GM12878 (cell line): ENCODE measurements around the gene NRG2. TPM values are rescaled to one million over a fixed set of nuclear protein-coding genes. Genes with fewer than 3 reads are reported as not detected.

Experiments
- ATAC-seq: fragments of 200-7000 bp; cut with Tn5 transposase; 3 replicates; pipeline ENCODE4 v1.9.1; 2020; ENCODE audit warnings: mild to moderate bottlenecking, moderate library complexity
- BruUV-seq: library from RNA; stranded (reverse); fragments of 400-500 nt; replicated peaks from 2 replicates; lab custom pipeline; 2021; lab: Mats Ljungman, UMichigan
- CTCF ChIA-PET: fragments of 300-600 bp; sonication (Branson Sonifier 250); formaldehyde crosslinking; extraction: SDS; loops from one replicate; lab custom pipeline; 2021; ENCODE audit warnings: inconsistent platforms; lab: Yijun Ruan, JAX
- POLR2A ChIA-PET: fragments of 350-600 bp; formaldehyde crosslinking; extraction: SDS; loops from one replicate; lab custom pipeline; 2021; ENCODE audit warnings: inconsistent platforms; lab: Charles Lee
- RAD21 ChIA-PET: fragments of 300-600 bp; sonication (Branson Sonifier 250); formaldehyde crosslinking; loops from one replicate; lab custom pipeline; 2023; ENCODE audit warnings: antibody characterized with exemption; ENCODE audit not compliant: unreplicated experiment; lab: Charles Lee
- SMC1A ChIA-PET: fragments of 300-600 bp; sonication (Branson Sonifier 250); formaldehyde crosslinking; loops from one replicate; lab custom pipeline; 2023; ENCODE audit not compliant: unreplicated experiment, uncharacterized antibody; lab: Charles Lee
- DNase-seq: peaks from one replicate; pipeline ENCODE4 v3.0.0-alpha.2; 2011; ENCODE audit warnings: low read depth, low spot score
- FAIRE-seq: peaks from 3 replicates; lab custom pipeline; 2011; peaks lifted over from hg19 to GRCh38; lab: Jason Lieb, UNC
- H2AFZ ChIP-seq: 2 replicates; pipeline ENCODE4 v1.6.0; 2011; ENCODE audit warnings: low read depth, low read length, control low read depth; ENCODE audit not compliant: control insufficient read depth
- H3K27ac ChIP-seq: 2 replicates; pipeline ENCODE4 v1.5.1; 2011; ENCODE audit warnings: control low read depth; ENCODE audit not compliant: control insufficient read depth, insufficient read depth
- H3K27me3 ChIP-seq, 2 experiments: replicated peaks in 1 of 2; 2 replicates each; pipeline versions ENCODE4 v1.6.0 to v1.6.1; 2011; ENCODE audit warnings: low read length in 1 of 2; ENCODE audit not compliant: control insufficient read depth in 2 of 2, insufficient read depth in 2 of 2
- H3K36me3 ChIP-seq, 2 experiments: 2 replicates each; pipeline ENCODE4 v1.5.1; 2011; ENCODE audit warnings: low read length in 1 of 2; ENCODE audit not compliant: control insufficient read depth in 2 of 2, insufficient read depth in 2 of 2
- H3K4me1 ChIP-seq: 2 replicates; pipeline ENCODE4 v1.6.1; 2011; ENCODE audit warnings: mild to moderate bottlenecking, low read length, moderate library complexity, mixed read lengths; ENCODE audit not compliant: control insufficient read depth, insufficient read depth
- H3K4me2 ChIP-seq: 2 replicates; pipeline ENCODE4 v1.6.0; 2011; ENCODE audit warnings: control low read depth; ENCODE audit not compliant: control insufficient read depth, insufficient read depth
- H3K4me3 ChIP-seq: fragments of 200-600 bp; sonication (generic); 2 replicates; pipeline ENCODE4 v1.5.1; 2016
- H3K79me2 ChIP-seq: 2 replicates; pipeline ENCODE4 v1.6.0; 2011; ENCODE audit warnings: low read length; ENCODE audit not compliant: control insufficient read depth, insufficient read depth
- H3K9ac ChIP-seq: 2 replicates; pipeline ENCODE4 v1.8.0; 2011; ENCODE audit warnings: low read length, control low read depth, mixed read lengths; ENCODE audit not compliant: control insufficient read depth, insufficient read depth
- H3K9me3 ChIP-seq: replicated peaks from 3 replicates; pipeline ENCODE4 v1.5.1; 2011; ENCODE audit warnings: mild to moderate bottlenecking, low read length; ENCODE audit not compliant: control insufficient read depth, insufficient read depth
- H4K20me1 ChIP-seq: 2 replicates; pipeline ENCODE4 v1.6.0; 2011; ENCODE audit not compliant: control insufficient read depth, insufficient read depth
- EP300 ChIP-seq, 2 experiments: fragments of 150-350 bp in 1 of 2; IDR thresholded peaks; 2 replicates each; pipeline ENCODE4 v1.6.1; 2011 to 2012; ENCODE audit warnings: low read depth in 2 of 2, low read length in 2 of 2, borderline replicate concordance in 1 of 2, improper control_type of control experiment in 1 of 2, inconsistent platforms in 1 of 2; ENCODE audit not compliant: control insufficient read depth in 1 of 2
- FOXK2 ChIP-seq: fragments of 450-650 bp; IDR thresholded peaks from 2 replicates; pipeline ENCODE4 v1.6.1; 2017; ENCODE audit warnings: mild to moderate bottlenecking, moderate library complexity
- MTA2 ChIP-seq: fragments of 450-650 bp; IDR thresholded peaks from 2 replicates; pipeline ENCODE4 v1.6.1; 2016; ENCODE audit warnings: low read depth, mild to moderate bottlenecking, moderate library complexity
- NBN ChIP-seq: fragments of 450-650 bp; IDR thresholded peaks from 2 replicates; pipeline ENCODE4 v1.6.1; 2016
- TCF7 ChIP-seq: IDR thresholded peaks from 2 replicates; pipeline ENCODE4 v1.6.1; 2014; ENCODE audit warnings: antibody characterized with exemption, borderline replicate concordance
- WGBS: methylation state at CpG from one replicate; pipeline ENCODE4 v1.1.6; 2016; ENCODE audit warnings: low lambda C conversion rate; ENCODE audit not compliant: insufficient replicate concordance, insufficient coverage; ENCODE audit errors: missing lambda C conversion rate; 5-methylcytosine and 5-hydroxymethylcytosine counted together
- in situ Hi-C: fragments of 300-500 bp; cut with MboI; formaldehyde crosslinking; loops from 9 replicates; pipeline ENCODE4 v1.14.3; 2018; ENCODE audit warnings: mixed read lengths
- intact Hi-C: fragments of 100-400 bp; cut with micrococcal nuclease; formaldehyde crosslinking; loops from one replicate; pipeline ENCODE4 v1.14.2; 2022; ENCODE audit not compliant: unreplicated experiment
- polyA plus RNA-seq, 11 experiments: library from polyadenylated mRNA; depleted of rRNA in 4 of 11; unstranded in 6 of 11; stranded (reverse) in 5 of 11; fragments of >200 nt; fragmentation: Nextera tagmentation in 4 of 11; fragmentation: Illumina TruSeq in 1 of 11; extraction: Ambion mirVana in 4 of 11; extraction: Trizol in 1 of 11; gene quantifications; 1 replicate in 1 of 11; 2 replicates in 10 of 11; pipeline versions ENCODE4 v1.2.1 to v1.2.3, GENCODE V29; 2011 to 2016; ENCODE audit warnings: inconsistent platforms in 2 of 11, missing spikeins in 2 of 11, low read depth in 1 of 11
- total RNA-seq, 4 experiments: library from RNA; depleted of rRNA in 3 of 4; stranded (reverse); fragments of >200 nt in 3 of 4; fragmentation: Illumina TruSeq in 1 of 4; extraction: Trizol in 1 of 4; gene quantifications; 2 replicates each; pipeline versions ENCODE4 v1.2.1 to v1.2.3, GENCODE V29; 2013 to 2021
- TF ChIP-seq, protein P1 (sequence below): IDR thresholded peaks from 2 replicates; pipeline ENCODE4 v1.6.1; 2012; ENCODE audit warnings: mild to moderate bottlenecking, low read depth, low read length
- TF ChIP-seq, protein P2 (sequence below): fragments of 450-650 bp; IDR thresholded peaks from 2 replicates; pipeline ENCODE4 v1.6.1; 2016; ENCODE audit warnings: mild to moderate bottlenecking

The NRG2 gene
- total and polyA plus RNA-seq, 10 of the 15 experiments (the other 5 are each of a cell fraction or from before 2014, with no cell fraction given), result 0.10 to 21.7 (median 9.6) TPM

DNA sequence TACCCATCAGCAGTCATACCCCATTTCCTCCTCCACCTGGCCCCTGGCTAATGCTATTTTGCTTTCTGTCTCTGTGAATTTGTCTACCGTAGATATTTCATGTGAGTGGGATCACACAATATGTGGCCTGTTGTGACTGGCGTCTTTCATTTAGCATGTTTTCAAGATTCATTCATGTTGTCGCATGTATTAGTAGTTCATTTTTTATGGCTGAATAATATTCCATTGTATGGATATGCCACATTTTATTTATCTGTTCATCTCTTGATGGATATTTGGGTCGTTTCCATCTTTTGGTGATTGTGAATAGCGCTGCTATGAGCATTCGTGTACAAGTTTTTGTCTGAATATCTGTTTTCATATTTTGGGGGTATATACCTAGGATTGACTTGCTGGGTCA lies 213.6 kb downstream of the NRG2 start:
- no peak for TF ChIP-seq NBN
- TF ChIP-seq EP300 (IDR thresholded peaks at IDR 0.05; ENCODE audit: borderline replicate concordance in 1 of 2, control insufficient read depth in 1 of 2, low read depth in 2 of 2, low read length in 2 of 2), result no peak
- TF ChIP-seq MTA2, result no peak
- TF ChIP-seq, protein P1, sequence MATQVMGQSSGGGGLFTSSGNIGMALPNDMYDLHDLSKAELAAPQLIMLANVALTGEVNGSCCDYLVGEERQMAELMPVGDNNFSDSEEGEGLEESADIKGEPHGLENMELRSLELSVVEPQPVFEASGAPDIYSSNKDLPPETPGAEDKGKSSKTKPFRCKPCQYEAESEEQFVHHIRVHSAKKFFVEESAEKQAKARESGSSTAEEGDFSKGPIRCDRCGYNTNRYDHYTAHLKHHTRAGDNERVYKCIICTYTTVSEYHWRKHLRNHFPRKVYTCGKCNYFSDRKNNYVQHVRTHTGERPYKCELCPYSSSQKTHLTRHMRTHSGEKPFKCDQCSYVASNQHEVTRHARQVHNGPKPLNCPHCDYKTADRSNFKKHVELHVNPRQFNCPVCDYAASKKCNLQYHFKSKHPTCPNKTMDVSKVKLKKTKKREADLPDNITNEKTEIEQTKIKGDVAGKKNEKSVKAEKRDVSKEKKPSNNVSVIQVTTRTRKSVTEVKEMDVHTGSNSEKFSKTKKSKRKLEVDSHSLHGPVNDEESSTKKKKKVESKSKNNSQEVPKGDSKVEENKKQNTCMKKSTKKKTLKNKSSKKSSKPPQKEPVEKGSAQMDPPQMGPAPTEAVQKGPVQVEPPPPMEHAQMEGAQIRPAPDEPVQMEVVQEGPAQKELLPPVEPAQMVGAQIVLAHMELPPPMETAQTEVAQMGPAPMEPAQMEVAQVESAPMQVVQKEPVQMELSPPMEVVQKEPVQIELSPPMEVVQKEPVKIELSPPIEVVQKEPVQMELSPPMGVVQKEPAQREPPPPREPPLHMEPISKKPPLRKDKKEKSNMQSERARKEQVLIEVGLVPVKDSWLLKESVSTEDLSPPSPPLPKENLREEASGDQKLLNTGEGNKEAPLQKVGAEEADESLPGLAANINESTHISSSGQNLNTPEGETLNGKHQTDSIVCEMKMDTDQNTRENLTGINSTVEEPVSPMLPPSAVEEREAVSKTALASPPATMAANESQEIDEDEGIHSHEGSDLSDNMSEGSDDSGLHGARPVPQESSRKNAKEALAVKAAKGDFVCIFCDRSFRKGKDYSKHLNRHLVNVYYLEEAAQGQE, result no peak
- no peak for TF ChIP-seq TCF7
- no peak for TF ChIP-seq FOXK2
- TF ChIP-seq, protein P2, sequence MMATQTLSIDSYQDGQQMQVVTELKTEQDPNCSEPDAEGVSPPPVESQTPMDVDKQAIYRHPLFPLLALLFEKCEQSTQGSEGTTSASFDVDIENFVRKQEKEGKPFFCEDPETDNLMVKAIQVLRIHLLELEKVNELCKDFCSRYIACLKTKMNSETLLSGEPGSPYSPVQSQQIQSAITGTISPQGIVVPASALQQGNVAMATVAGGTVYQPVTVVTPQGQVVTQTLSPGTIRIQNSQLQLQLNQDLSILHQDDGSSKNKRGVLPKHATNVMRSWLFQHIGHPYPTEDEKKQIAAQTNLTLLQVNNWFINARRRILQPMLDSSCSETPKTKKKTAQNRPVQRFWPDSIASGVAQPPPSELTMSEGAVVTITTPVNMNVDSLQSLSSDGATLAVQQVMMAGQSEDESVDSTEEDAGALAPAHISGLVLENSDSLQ, result no peak
- ChIA-PET CTCF (no interaction called here), SMC1A (no interaction called here)

More for the DNA sequence above, 213.6 kb downstream of the NRG2 start:
- peaks cover 0 to 10% of the 10 kb centered on the region in 2 experiments; a peak in 2 of 4 replicates for H3K27me3 ChIP-seq
- POLR2A ChIA-PET, result no interaction called here
- in situ Hi-C loops, result no loop called here
- no peaks in the 10 kb centered on the region; the same call in 1 of the 2 replicates for H4K20me1 ChIP-seq
- ATAC-seq, result no peak
- H3K4me1 ChIP-seq, result no peaks in the 10 kb centered on the region
- 69% methylated on average over 6 of the region's 6 CpGs for WGBS
- no peaks in the 10 kb centered on the region for H3K9me3 ChIP-seq
- BruUV-seq, result no TSS peak
- DNase-seq, result no peak
- H3K36me3 ChIP-seq, result no peaks in the 10 kb centered on the region
- H3K4me2 ChIP-seq, result no peak overlapping the region
- FAIRE-seq, result no peak
- H3K27ac ChIP-seq, result no peak overlapping the region
- intact Hi-C loops, result no loop called here
- H3K79me2 ChIP-seq, result no peaks in the 10 kb centered on the region
- no peak overlapping the region for H3K4me3 ChIP-seq
- RAD21 ChIA-PET, result no interaction called here
- H2AFZ ChIP-seq, result no peak overlapping the region
- no peak overlapping the region for H3K9ac ChIP-seq
